ENCODE results near the gene MYLK2. TPM values are rescaled to one million over a fixed set of nuclear protein-coding genes. Genes with fewer than 3 reads are reported as not detected.

The MYLK2 gene
- total and polyA plus RNA-seq, 10 of the 15 experiments (the other 5 are each of a cell fraction or from before 2014, with no cell fraction given) = 0.04 to 0.67 (median 0.18) TPM; not detected in 1

DNA sequence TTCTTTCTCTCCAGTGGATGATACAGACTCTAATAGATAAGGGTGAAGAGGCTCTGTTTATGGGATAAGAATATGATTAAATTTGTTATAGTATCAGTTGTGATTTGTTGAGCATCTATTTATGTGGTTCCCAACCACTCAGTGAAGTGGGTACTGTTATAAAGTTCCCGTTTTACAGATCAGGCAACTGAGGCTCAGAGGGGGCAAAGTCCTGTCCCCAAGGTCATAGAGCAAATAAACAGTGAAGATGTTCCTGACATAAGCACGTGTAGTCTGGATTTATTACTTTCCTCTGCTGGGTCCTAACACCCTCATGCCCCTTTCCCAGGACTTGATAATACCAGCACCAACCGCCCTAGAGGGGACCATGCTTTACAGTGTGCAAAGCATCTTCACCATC, 47.1 kb downstream of the MYLK2 start:
- H3K4me1 ChIP-seq (ENCODE audit: control insufficient read depth, insufficient read depth, low read length) = peaks cover 14% of the 10 kb centered on the region
- no peak for FAIRE-seq
- ChIA-PET SMC1A (ENCODE audit: uncharacterized antibody, unreplicated experiment) (no interaction called here), CTCF (interaction anchor here (3.3 kb wide), 1 partner anchor 12 kb away, joined by 22 read pairs; no protein-coding TSS in a partner anchor), RAD21 (ENCODE audit: unreplicated experiment) (no interaction called here), POLR2A (no interaction called here)
- 61% methylated on average over 3 of the region's 3 CpGs for WGBS (ENCODE audit: insufficient coverage, insufficient replicate concordance, low lambda C conversion rate, missing lambda C conversion rate)
- H3K4me3 ChIP-seq = no peak overlapping the region
- intact Hi-C loops (cut with micrococcal nuclease; ENCODE audit: unreplicated experiment) = no loop called here
- no peaks in the 10 kb centered on the region for H3K36me3 ChIP-seq (ENCODE audit: control insufficient read depth in 2 of 2, insufficient read depth in 2 of 2, low read length in 1 of 2)
- no peaks in the 10 kb centered on the region for H4K20me1 ChIP-seq (ENCODE audit: control insufficient read depth, insufficient read depth)
- no peak overlapping the region for H2AFZ ChIP-seq (ENCODE audit: control insufficient read depth, low read depth, low read length)
- no peaks in the 10 kb centered on the region for H3K79me2 ChIP-seq (ENCODE audit: control insufficient read depth, insufficient read depth, low read length)
- no TSS peak for BruUV-seq (replicated peaks)
- no peak for DNase-seq (ENCODE audit: low read depth, low spot score)
- no peak overlapping the region for H3K4me2 ChIP-seq (ENCODE audit: control insufficient read depth, insufficient read depth)
- ATAC-seq = no peak
- in situ Hi-C loops (cut with MboI) = no loop called here
- H3K27ac ChIP-seq (ENCODE audit: control insufficient read depth, insufficient read depth) = no peak overlapping the region
- no peaks in the 10 kb centered on the region for H3K9me3 ChIP-seq (replicated peaks; ENCODE audit: control insufficient read depth, insufficient read depth, low read length)
- H3K27me3 ChIP-seq (replicated peaks in 1 of 2; ENCODE audit: control insufficient read depth in 2 of 2, insufficient read depth in 2 of 2, low read length in 1 of 2) = peaks cover 6 to 16% of the 10 kb centered on the region in 2 experiments
- H3K9ac ChIP-seq (ENCODE audit: control insufficient read depth, insufficient read depth, low read length) = no peak overlapping the region
- TF ChIP-seq ATF2 (IDR thresholded peaks at IDR 0.05; ENCODE audit: low read length) (no peak), CHD4 (IDR thresholded peaks at IDR 0.05) (no peak), ZBTB40 (IDR thresholded peaks at IDR 0.05; ENCODE audit: borderline replicate concordance) (no peak), JUND (IDR thresholded peaks at IDR 0.05; ENCODE audit: low read depth, low read length) (no peak), CBX5 (IDR thresholded peaks at IDR 0.05; ENCODE audit: low read depth) (no peak), IRF3 (IDR thresholded peaks at IDR 0.05) (no peak), ELK1 (IDR thresholded peaks at IDR 0.05; ENCODE audit: low read depth, low read length) (no peak), EGR1 (IDR thresholded peaks at IDR 0.05; ENCODE audit: borderline replicate concordance in 1 of 2, low read depth in 2 of 2, low read length in 2 of 2) (no peak), JUNB (IDR thresholded peaks at IDR 0.05) (no peak), CEBPZ (IDR thresholded peaks at IDR 0.05; ENCODE audit: low read depth, low read length) (no peak), TAF1 (IDR thresholded peaks at IDR 0.05; ENCODE audit: borderline replicate concordance, low read depth, low read length) (no peak)
- TF ChIP-seq, protein P1, sequence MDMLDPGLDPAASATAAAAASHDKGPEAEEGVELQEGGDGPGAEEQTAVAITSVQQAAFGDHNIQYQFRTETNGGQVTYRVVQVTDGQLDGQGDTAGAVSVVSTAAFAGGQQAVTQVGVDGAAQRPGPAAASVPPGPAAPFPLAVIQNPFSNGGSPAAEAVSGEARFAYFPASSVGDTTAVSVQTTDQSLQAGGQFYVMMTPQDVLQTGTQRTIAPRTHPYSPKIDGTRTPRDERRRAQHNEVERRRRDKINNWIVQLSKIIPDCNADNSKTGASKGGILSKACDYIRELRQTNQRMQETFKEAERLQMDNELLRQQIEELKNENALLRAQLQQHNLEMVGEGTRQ (IDR thresholded peaks at IDR 0.05; ENCODE audit: borderline replicate concordance, low read depth, low read length) = no peak

Data from GM12878 (cell line).